Transverse colon (tissue), 4 donors: ENCODE data around the gene RCSD1. TPM values are rescaled to one million over a fixed set of nuclear protein-coding genes. Genes with fewer than 3 reads are reported as not detected.

Source experiments
- DNase-seq: peaks from one replicate; pipeline ENCODE4 v3.0.0-alpha.2; 2019
- H3K27ac ChIP-seq, 4 donors: fragments of 200-600 bp; sonication (generic); 2 replicates each; pipeline ENCODE4 v1.5.1; 2016 to 2018; ENCODE audit warnings: inconsistent platforms in 4 of 4
- H3K27me3 ChIP-seq: fragments of 200-600 bp; sonication (generic); 2 replicates; pipeline ENCODE4 v1.5.1; 2017; ENCODE audit warnings: inconsistent platforms
- H3K36me3 ChIP-seq, 4 donors: fragments of 200-600 bp; sonication (generic); 2 replicates each; pipeline ENCODE4 v1.5.1; 2017 to 2019; ENCODE audit warnings: inconsistent platforms in 4 of 4
- H3K4me1 ChIP-seq, 4 donors: fragments of 200-600 bp; sonication (generic); 2 replicates each; pipeline ENCODE4 v1.5.1; 2017 to 2020; ENCODE audit warnings: inconsistent platforms in 4 of 4
- H3K4me3 ChIP-seq, 4 donors: fragments of 200-600 bp; sonication (generic); 1 replicate in 1 of 4; 2 replicates in 3 of 4; pipeline versions ENCODE4 v1.5.1 to v1.6.1; 2017 to 2019; ENCODE audit warnings: inconsistent platforms in 4 of 4
- H3K9me3 ChIP-seq, 2 donors: fragments of 200-600 bp; sonication (generic); 2 replicates each; pipeline ENCODE4 v1.5.1; 2017 to 2019; ENCODE audit warnings: inconsistent platforms in 2 of 2
- CTCF ChIP-seq, 5 experiments: fragments of 200-600 bp in 3 of 5; fragments of 450-650 bp in 2 of 5; sonication (generic) in 3 of 5; IDR thresholded peaks; 1 replicate in 2 of 5; 2 replicates in 3 of 5; pipeline ENCODE4 v1.5.1; 2016 to 2017; ENCODE audit warnings: antibody characterized with exemption in 5 of 5, inconsistent platforms in 3 of 5, mild to moderate bottlenecking in 2 of 5, moderate library complexity in 1 of 5
- EP300 ChIP-seq: sonication (generic); formaldehyde crosslinking; IDR thresholded peaks from one replicate; pipeline ENCODE4 v1.6.1; 2017; ENCODE audit warnings: antibody characterized with exemption, low read depth
- POLR2A ChIP-seq: fragments of 450-650 bp; IDR thresholded peaks from one replicate; pipeline ENCODE4 v1.6.1; 2016; ENCODE audit warnings: antibody characterized with exemption, mild to moderate bottlenecking, moderate library complexity
- POLR2AphosphoS5 ChIP-seq, 3 donors: sonication (generic); formaldehyde crosslinking; IDR thresholded peaks; one replicate each; pipeline ENCODE4 v1.6.1; 2016; ENCODE audit warnings: antibody characterized with exemption in 3 of 3
- WGBS, 2 donors: methylation state at CpG; one replicate each; pipeline ENCODE4 v1.1.5; 2018; ENCODE audit warnings: low coverage in 1 of 2; 5-methylcytosine and 5-hydroxymethylcytosine counted together
- in situ Hi-C, 4 donors: fragments of 200-750 bp; cut with MboI; loops; one replicate each; pipeline versions ENCODE4 v1.15.0 to v1.15.1; 2017; ENCODE audit warnings: low sequenced_read_pairs in 3 of 4, low pct_ligation_motif_present in 1 of 4, low pct_unique_long_range_greater_than_20kb in 1 of 4
- intact Hi-C: fragments of 100-400 bp; cut with DNase I; formaldehyde crosslinking; loops from one replicate; pipeline ENCODE4 v1.15.1; 2023; ENCODE audit warnings: low total_unique reads
- total RNA-seq, 4 donors: library from RNA; depleted of rRNA; stranded (reverse); fragments of >200 nt; gene quantifications; one replicate each; pipeline ENCODE4 v1.1.0, GENCODE V29; 2016

Gene RCSD1
- total RNA-seq, 4 donors from 2014 or later: 6.0 to 29.2 (median 15.9) TPM

GRCh38 chr1:167650269-167651160 lies 20.5 kb downstream of the RCSD1 start:
- peak overlapping the region; percentile 7 to 47 (median 38) for H3K27ac ChIP-seq
- no peaks in the 10 kb centered on the region for H3K36me3 ChIP-seq

DNA sequence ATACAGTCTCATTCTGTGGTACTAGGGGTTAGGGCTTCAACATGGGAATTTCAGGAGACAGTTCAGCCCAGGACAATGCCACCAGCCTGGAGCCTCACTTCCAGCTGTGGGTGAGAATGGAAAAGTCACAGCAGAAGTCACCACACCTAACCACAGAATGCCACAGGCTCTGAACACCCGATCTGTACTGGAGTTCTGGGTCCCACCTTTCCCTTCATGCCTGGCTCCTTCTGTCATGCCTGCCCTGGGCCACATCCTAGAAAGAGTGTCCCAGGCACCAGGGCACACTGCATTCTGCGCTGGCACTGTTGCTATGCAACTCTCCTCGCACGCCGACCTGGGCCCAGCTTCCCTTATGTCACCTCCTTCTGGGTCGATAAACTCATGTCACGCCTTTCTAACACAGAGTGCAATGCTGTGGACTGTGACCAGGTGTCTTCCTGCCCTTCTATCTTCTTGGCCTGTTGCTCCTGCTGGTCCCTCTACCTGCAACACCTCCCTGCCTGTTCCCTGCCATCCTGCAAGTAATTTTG lies 21.2 kb downstream of the RCSD1 start:
- in situ Hi-C loops (no loop called here), intact Hi-C loops (no loop called here)
- Histone ChIP-seq H3K9me3 (no peaks in the 10 kb centered on the region), H3K27ac (peak overlapping the region in 3 of 4 donors; percentile 7 to 47 (median 8)), H3K27me3 (no peaks in the 10 kb centered on the region), H3K4me1 (peaks cover 0 to 61% (median 14%) of the 10 kb centered on the region in 4 donors), H3K4me3 (no peak overlapping the region), H3K36me3 (no peaks in the 10 kb centered on the region)
- DNase-seq: no peak
- 65 to 93% methylated on average over 5 to 7 of the region's 7 CpGs for WGBS, 2 donors
- TF ChIP-seq POLR2A: no peak
- no peak for TF ChIP-seq CTCF (IDR thresholded peaks at IDR 0.05)

More at GRCh38 chr1:167650269-167651160, 20.5 kb downstream of the RCSD1 start:
- 81 to 82% methylated on average over 12 to 15 of the region's 16 CpGs for WGBS, 2 donors
- Histone ChIP-seq H3K27me3 (no peaks in the 10 kb centered on the region), H3K4me3 (no peak overlapping the region), H3K9me3 (no peaks in the 10 kb centered on the region), H3K4me1 (peaks cover 0 to 59% (median 14%) of the 10 kb centered on the region in 4 donors)
- TF ChIP-seq POLR2A (no peak), POLR2AphosphoS5 (IDR thresholded peaks at IDR 0.05) (no peak), CTCF (IDR thresholded peaks at IDR 0.05) (no peak), EP300 (no peak)
- DNase-seq: no peak
- intact Hi-C loops: no loop called here
- in situ Hi-C loops: no loop called here

DNA sequence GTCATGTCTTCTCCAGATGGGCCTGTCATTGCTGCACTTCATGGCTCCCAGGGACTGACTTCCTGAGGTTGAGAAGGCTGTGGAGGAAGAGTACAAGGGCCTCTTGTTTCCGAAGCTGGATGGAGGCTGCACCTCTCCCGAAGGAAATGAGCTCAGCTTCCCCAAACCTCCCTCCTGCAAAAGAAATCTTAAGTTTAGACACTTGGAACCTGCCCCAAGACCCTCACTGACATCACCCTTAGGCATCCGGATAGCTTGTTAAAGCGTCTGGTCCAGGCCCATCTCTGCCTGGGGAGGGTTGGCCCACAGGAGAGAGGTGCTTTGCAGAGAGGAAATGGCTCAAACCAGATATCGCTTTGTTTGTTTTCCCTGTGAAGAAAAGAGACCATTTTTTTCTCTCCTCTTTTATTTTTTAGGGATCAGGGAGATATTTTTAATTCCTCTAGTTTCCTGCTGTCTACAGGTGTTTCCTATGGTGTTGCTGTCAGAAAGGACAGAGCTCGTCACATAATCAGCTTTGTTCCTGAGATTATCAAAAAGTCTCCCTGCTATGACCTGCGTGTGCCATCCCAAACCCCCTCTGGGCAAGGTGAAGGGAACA lies 25.0 kb downstream of the RCSD1 start:
- peak overlapping the region; percentile 11 to 57 (median 37) for H3K27ac ChIP-seq
- intact Hi-C loops: no loop called here
- WGBS, 2 donors: 73 to 86% methylated on average over 4 to 7 of the region's 7 CpGs

DNA sequence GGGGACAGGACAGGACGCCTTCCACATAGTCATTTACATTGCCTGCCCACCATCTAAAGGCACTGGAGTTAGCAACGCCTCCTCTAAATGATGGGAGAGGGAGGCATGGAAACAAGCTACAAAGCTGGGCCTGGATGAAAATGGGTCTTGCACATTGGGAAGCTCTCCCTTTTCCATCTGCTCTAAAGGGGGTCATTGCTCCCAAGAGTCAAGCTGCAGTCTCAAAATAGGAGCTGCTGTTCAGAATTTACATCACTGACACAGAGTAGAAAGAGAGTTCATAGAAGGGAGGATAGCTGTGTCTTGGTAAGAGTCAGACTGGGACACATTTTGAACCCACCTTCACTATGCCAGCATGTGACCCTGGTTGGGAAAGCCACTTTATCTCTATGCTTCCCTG lies 26.6 kb downstream of the RCSD1 start:
- Histone ChIP-seq H3K9me3 (no peaks in the 10 kb centered on the region), H3K36me3 (no peaks in the 10 kb centered on the region), H3K4me3 (no peak overlapping the region), H3K27me3 (no peaks in the 10 kb centered on the region), H3K27ac (no peak overlapping the region), H3K4me1 (peaks cover 4 to 63% (median 18%) of the 10 kb centered on the region in 4 donors)
- intact Hi-C loops: no loop called here
- DNase-seq: no peak
- 83 to 95% methylated on average over 2 of the region's 2 CpGs for WGBS, 2 donors
- in situ Hi-C loops: no loop called here
- TF ChIP-seq EP300 (no peak), POLR2AphosphoS5 (IDR thresholded peaks at IDR 0.05) (no peak), CTCF (IDR thresholded peaks at IDR 0.05) (no peak), POLR2A (no peak)

More for the DNA sequence above, 25.0 kb downstream of the RCSD1 start:
- in situ Hi-C loops: no loop called here
- no peaks in the 10 kb centered on the region for H3K36me3 ChIP-seq
- H3K4me3 ChIP-seq: no peak overlapping the region
- H3K4me1 ChIP-seq: peaks cover 0 to 63% (median 19%) of the 10 kb centered on the region in 4 donors
- H3K27me3 ChIP-seq: no peaks in the 10 kb centered on the region
- no peak for DNase-seq
- no peak for TF ChIP-seq POLR2A
- TF ChIP-seq POLR2AphosphoS5 (IDR thresholded peaks at IDR 0.05): no peak
- no peaks in the 10 kb centered on the region for H3K9me3 ChIP-seq
